Measurements from ENCODE around the gene DNAAF5.

Gene DNAAF5

GRCh38 chr7:815284-816216 lies 89.1 kb downstream of the DNAAF5 start:
- H3K4me3 ChIP-seq (ENCODE audit: low read length), result peak overlapping the region; percentile 59
- TF ChIP-seq CTCF (IDR thresholded peaks at IDR 0.05; ENCODE audit: insufficient read depth, low read depth, low read length, missing control alignments), result no peak
- DNase-seq (ENCODE audit: low read depth), result no peak

GRCh38 chr7:816300-816750 lies 89.8 kb downstream of the DNAAF5 start:
- no peak for TF ChIP-seq CTCF (IDR thresholded peaks at IDR 0.05; ENCODE audit: insufficient read depth, low read depth, low read length, missing control alignments)
- DNase-seq (ENCODE audit: low read depth), result peak; percentile 99
- peak overlapping the region; percentile 71 for H3K4me3 ChIP-seq (ENCODE audit: low read length)

- peak overlapping the region; percentile 71 for H3K4me3 ChIP-seq (ENCODE audit: low read length)
- DNase-seq (ENCODE audit: low read depth), result peak; percentile 40
- no peak for TF ChIP-seq CTCF (IDR thresholded peaks at IDR 0.05; ENCODE audit: insufficient read depth, low read depth, low read length, missing control alignments)
Observed at GRCh38 chr7:816751-817671, 90.5 kb downstream of the DNAAF5 start.

- peak; percentile 45 for TF ChIP-seq CTCF (IDR thresholded peaks at IDR 0.05; ENCODE audit: insufficient read depth, low read depth, low read length, missing control alignments)
- peak; percentile 64 for DNase-seq (ENCODE audit: low read depth)
- H3K4me3 ChIP-seq (ENCODE audit: low read length), result peak overlapping the region; percentile 71
Observed at GRCh38 chr7:818031-818699, 91.7 kb downstream of the DNAAF5 start.

GRCh38 chr7:820341-820740 lies 93.8 kb downstream of the DNAAF5 start:
- H3K4me3 ChIP-seq (ENCODE audit: low read length), result no peak overlapping the region
- TF ChIP-seq CTCF (IDR thresholded peaks at IDR 0.05; ENCODE audit: insufficient read depth, low read depth, low read length, missing control alignments), result no peak
- DNase-seq (ENCODE audit: low read depth), result no peak

DNA sequence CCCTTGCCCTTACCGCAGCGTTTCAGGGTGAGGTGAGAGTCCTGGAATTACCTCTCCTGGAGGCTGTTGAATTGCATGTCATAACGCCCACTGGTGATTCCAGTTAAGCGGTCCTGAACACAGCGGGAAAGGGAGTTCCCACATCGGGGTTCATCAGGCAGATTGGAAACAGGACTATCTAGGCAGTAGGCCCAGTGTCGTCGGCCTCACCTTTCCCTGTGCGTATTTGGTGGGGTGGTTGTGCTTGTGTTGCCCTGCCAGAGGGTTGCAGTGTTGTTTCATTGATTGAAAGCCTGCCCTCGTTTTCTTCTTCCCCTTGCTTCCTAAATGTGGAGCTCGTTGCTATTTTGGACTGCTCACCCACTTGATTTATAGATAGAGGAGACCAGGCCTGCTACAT lies 95.2 kb downstream of the DNAAF5 start:
- H3K4me3 ChIP-seq (ENCODE audit: low read length), result no peak overlapping the region
- no peak for DNase-seq (ENCODE audit: low read depth)
- TF ChIP-seq CTCF (IDR thresholded peaks at IDR 0.05; ENCODE audit: insufficient read depth, low read depth, low read length, missing control alignments), result peak; percentile 25

All from epithelial cell of esophagus (primary cell).